ENCODE results near the gene PXYLP1.

The PXYLP1 gene

DNA sequence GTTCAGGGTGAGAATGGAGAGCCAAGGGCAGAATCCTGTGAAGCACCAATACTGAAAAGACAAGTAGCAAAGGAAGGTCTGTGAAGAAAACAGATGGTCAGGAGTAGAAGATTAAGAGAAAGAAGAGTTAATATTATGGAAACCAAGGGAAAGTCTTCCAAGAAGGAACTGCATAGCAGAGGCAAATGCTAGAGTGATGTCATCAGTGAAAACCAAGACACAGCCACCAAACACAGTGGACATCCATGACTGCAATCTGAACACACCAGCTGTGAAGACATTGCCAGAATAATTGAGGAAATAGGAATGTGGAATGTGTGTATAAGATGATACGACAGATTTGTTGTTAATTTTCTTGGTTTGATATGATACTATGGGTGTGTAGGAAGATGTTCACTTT lies 109.9 kb downstream of the PXYLP1 start:
- H3K27me3 ChIP-seq (ENCODE audit: control insufficient read depth in 1 of 2, insufficient read depth in 1 of 2, low read length in 2 of 2): no peaks in the 10 kb centered on the region
- DNase-seq: no peak
- H3K4me1 ChIP-seq (ENCODE audit: control insufficient read depth, insufficient read depth, low read depth, low read length): no peaks in the 10 kb centered on the region

DNA sequence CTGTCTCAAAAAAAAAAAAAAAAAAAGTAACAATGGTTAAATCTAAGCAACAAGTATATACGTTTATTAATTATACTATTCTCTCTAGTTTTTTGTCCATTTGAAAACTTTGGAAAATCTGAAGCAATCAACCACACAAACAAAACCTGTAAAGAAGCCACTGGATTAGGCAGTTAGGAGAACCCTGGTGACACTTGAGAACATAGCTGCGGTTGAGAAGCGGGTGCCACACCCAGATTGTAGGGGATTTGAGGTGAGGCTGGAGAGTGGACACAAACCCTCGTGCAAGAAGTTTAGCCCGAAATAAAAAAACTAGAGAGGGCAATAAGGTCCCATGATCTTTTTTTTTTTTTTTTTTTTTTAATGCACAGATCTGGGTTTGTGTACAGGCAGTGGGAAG lies 110.8 kb downstream of the PXYLP1 start:
- Histone ChIP-seq H3K14ac (ENCODE audit: low read length in 2 of 2) (no peak overlapping the region), H2BK15ac (ENCODE audit: low read depth, poor library complexity, severe bottlenecking) (no peak overlapping the region), H2BK12ac (ENCODE audit: low read length in 2 of 2) (no peak overlapping the region), H3K9ac (ENCODE audit: low read length) (no peak overlapping the region), H3K27me3 (ENCODE audit: control insufficient read depth in 1 of 2, insufficient read depth in 1 of 2, low read length in 2 of 2) (no peaks in the 10 kb centered on the region), H3K79me1 (replicated peaks; ENCODE audit: low read length, poor library complexity, severe bottlenecking) (no peaks in the 10 kb centered on the region), H3K27ac (ENCODE audit: low read length, poor library complexity, severe bottlenecking) (no peak overlapping the region), H3K4me3 (ENCODE audit: insufficient read depth in 1 of 2, low read depth in 1 of 2, low read length in 2 of 2) (no peak overlapping the region), H3K18ac (ENCODE audit: low read depth in 1 of 2, low read length in 2 of 2) (no peak overlapping the region), H3K4ac (ENCODE audit: low read depth in 1 of 2, low read length in 2 of 2) (no peak overlapping the region), H2AFZ (ENCODE audit: low read depth, low read length) (no peak overlapping the region), H3K4me1 (ENCODE audit: control insufficient read depth, insufficient read depth, low read depth, low read length) (no peaks in the 10 kb centered on the region), H2BK5ac (ENCODE audit: low read depth, low read length, poor library complexity, severe bottlenecking) (no peak overlapping the region), H3K23ac (ENCODE audit: low read length in 2 of 2) (no peak overlapping the region), H4K91ac (ENCODE audit: low read length) (no peak overlapping the region), H3K9me3 (ENCODE audit: control insufficient read depth, low read length) (no peaks in the 10 kb centered on the region), H2AK5ac (ENCODE audit: low read length, severe bottlenecking) (no peak overlapping the region), H3K4me2 (ENCODE audit: low read length, poor library complexity, severe bottlenecking) (no peak overlapping the region), H4K8ac (ENCODE audit: low read length) (no peak overlapping the region), H2BK120ac (ENCODE audit: low read depth, low read length) (no peak overlapping the region), H3K36me3 (ENCODE audit: control insufficient read depth in 1 of 2, insufficient read depth in 2 of 2, low read depth in 1 of 2, low read length in 2 of 2) (no peaks in the 10 kb centered on the region)
- DNase-seq: no peak
- 81% methylated on average over 4 of the region's 5 CpGs for WGBS

More for the DNA sequence above, 109.9 kb downstream of the PXYLP1 start:
- 100% methylated on average over 1 of the region's 1 CpG for WGBS
- no peak overlapping the region for H2BK120ac ChIP-seq (ENCODE audit: low read depth, low read length)
- H3K4me2 ChIP-seq (ENCODE audit: low read length, poor library complexity, severe bottlenecking): no peak overlapping the region
- no peaks in the 10 kb centered on the region for H3K9me3 ChIP-seq (ENCODE audit: control insufficient read depth, low read length)
- no peaks in the 10 kb centered on the region for H3K36me3 ChIP-seq (ENCODE audit: control insufficient read depth in 1 of 2, insufficient read depth in 2 of 2, low read depth in 1 of 2, low read length in 2 of 2)
- H3K18ac ChIP-seq (ENCODE audit: low read depth in 1 of 2, low read length in 2 of 2): no peak overlapping the region
- H3K23ac ChIP-seq (ENCODE audit: low read length in 2 of 2): no peak overlapping the region
- peak overlapping the region in 1 of 2 experiments; percentile 50 for H3K4ac ChIP-seq (ENCODE audit: low read depth in 1 of 2, low read length in 2 of 2)
- H3K4me3 ChIP-seq (ENCODE audit: insufficient read depth in 1 of 2, low read depth in 1 of 2, low read length in 2 of 2): no peak overlapping the region
- H3K14ac ChIP-seq (ENCODE audit: low read length in 2 of 2): no peak overlapping the region
- H4K91ac ChIP-seq (ENCODE audit: low read length): no peak overlapping the region
- H3K27ac ChIP-seq (ENCODE audit: low read length, poor library complexity, severe bottlenecking): no peak overlapping the region
- no peak overlapping the region for H2AFZ ChIP-seq (ENCODE audit: low read depth, low read length)
- peak overlapping the region in 1 of 2 experiments; percentile 30 for H2BK12ac ChIP-seq (ENCODE audit: low read length in 2 of 2)
- H2BK5ac ChIP-seq (ENCODE audit: low read depth, low read length, poor library complexity, severe bottlenecking): no peak overlapping the region
- H3K79me1 ChIP-seq (replicated peaks; ENCODE audit: low read length, poor library complexity, severe bottlenecking): no peaks in the 10 kb centered on the region
- no peak overlapping the region for H2BK15ac ChIP-seq (ENCODE audit: low read depth, poor library complexity, severe bottlenecking)
- no peak overlapping the region for H4K8ac ChIP-seq (ENCODE audit: low read length)
- no peak overlapping the region for H2AK5ac ChIP-seq (ENCODE audit: low read length, severe bottlenecking)
- H3K9ac ChIP-seq (ENCODE audit: low read length): no peak overlapping the region

DNA sequence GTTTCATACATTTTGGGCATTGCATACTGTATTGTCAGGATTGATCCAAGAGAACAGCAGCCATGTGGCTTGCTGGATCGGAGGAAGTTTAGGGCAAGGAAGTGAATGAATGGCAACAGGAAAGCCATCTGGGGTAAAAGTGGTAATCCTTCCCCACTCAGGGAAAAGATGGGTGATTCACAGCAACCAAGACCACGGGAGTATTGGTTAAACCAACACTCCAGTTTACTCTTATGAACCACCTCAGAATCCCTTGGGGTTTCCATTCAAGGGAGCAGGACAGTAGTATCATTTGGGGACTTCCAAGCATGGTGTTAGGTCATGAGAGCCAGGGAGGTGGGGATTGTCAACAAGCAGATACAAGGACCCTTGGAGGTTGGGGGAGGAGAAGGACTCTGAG lies 111.5 kb downstream of the PXYLP1 start:
- H3K4me1 ChIP-seq (ENCODE audit: control insufficient read depth, insufficient read depth, low read depth, low read length): no peaks in the 10 kb centered on the region
- H3K79me1 ChIP-seq (replicated peaks; ENCODE audit: low read length, poor library complexity, severe bottlenecking): no peaks in the 10 kb centered on the region
- no peak for DNase-seq
- no peaks in the 10 kb centered on the region for H3K27me3 ChIP-seq (ENCODE audit: control insufficient read depth in 1 of 2, insufficient read depth in 1 of 2, low read length in 2 of 2)
- H2BK12ac ChIP-seq (ENCODE audit: low read length in 2 of 2): no peak overlapping the region
- no peaks in the 10 kb centered on the region for H3K9me3 ChIP-seq (ENCODE audit: control insufficient read depth, low read length)
- WGBS: 100% methylated on average over 2 of the region's 2 CpGs
- H2BK120ac ChIP-seq (ENCODE audit: low read depth, low read length): no peak overlapping the region
- H3K4me3 ChIP-seq (ENCODE audit: insufficient read depth in 1 of 2, low read depth in 1 of 2, low read length in 2 of 2): no peak overlapping the region
- H2AFZ ChIP-seq (ENCODE audit: low read depth, low read length): no peak overlapping the region
- no peak overlapping the region for H3K18ac ChIP-seq (ENCODE audit: low read depth in 1 of 2, low read length in 2 of 2)
- H3K36me3 ChIP-seq (ENCODE audit: control insufficient read depth in 1 of 2, insufficient read depth in 2 of 2, low read depth in 1 of 2, low read length in 2 of 2): no peaks in the 10 kb centered on the region
- H4K8ac ChIP-seq (ENCODE audit: low read length): no peak overlapping the region
- H3K27ac ChIP-seq (ENCODE audit: low read length, poor library complexity, severe bottlenecking): no peak overlapping the region
- H3K9ac ChIP-seq (ENCODE audit: low read length): no peak overlapping the region
- no peak overlapping the region for H2BK5ac ChIP-seq (ENCODE audit: low read depth, low read length, poor library complexity, severe bottlenecking)
- H2BK15ac ChIP-seq (ENCODE audit: low read depth, poor library complexity, severe bottlenecking): no peak overlapping the region
- H3K14ac ChIP-seq (ENCODE audit: low read length in 2 of 2): no peak overlapping the region
- no peak overlapping the region for H2AK5ac ChIP-seq (ENCODE audit: low read length, severe bottlenecking)
- H3K23ac ChIP-seq (ENCODE audit: low read length in 2 of 2): no peak overlapping the region
- H3K4ac ChIP-seq (ENCODE audit: low read depth in 1 of 2, low read length in 2 of 2): no peak overlapping the region
- H4K91ac ChIP-seq (ENCODE audit: low read length): no peak overlapping the region
- H3K4me2 ChIP-seq (ENCODE audit: low read length, poor library complexity, severe bottlenecking): no peak overlapping the region

DNA sequence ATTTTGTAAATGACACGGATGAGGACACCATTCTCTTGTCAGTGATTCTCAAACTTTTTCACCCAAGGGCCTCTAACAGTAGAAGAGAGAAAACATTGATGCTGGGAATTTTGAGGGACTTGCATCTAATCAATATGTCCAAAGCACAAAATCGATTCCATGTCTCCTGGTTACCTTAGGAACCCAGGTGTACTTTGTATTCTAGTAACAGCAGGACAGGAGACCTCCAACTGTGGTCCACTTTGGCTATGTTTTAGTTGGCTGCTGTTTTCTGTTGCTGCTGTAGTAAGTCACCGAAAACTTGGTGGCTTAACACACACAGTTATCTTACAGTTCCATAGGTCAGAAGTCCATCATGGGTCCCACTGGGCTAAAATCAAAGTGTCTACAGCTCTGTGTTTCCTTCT lies 112.2 kb downstream of the PXYLP1 start:
- no peak overlapping the region for H2BK15ac ChIP-seq (ENCODE audit: low read depth, poor library complexity, severe bottlenecking)
- H2AK5ac ChIP-seq (ENCODE audit: low read length, severe bottlenecking): no peak overlapping the region
- no peak overlapping the region for H4K8ac ChIP-seq (ENCODE audit: low read length)
- no peak overlapping the region for H3K9ac ChIP-seq (ENCODE audit: low read length)
- H3K4me3 ChIP-seq (ENCODE audit: insufficient read depth in 1 of 2, low read depth in 1 of 2, low read length in 2 of 2): no peak overlapping the region
- no peak overlapping the region for H4K91ac ChIP-seq (ENCODE audit: low read length)
- H3K27ac ChIP-seq (ENCODE audit: low read length, poor library complexity, severe bottlenecking): no peak overlapping the region
- H3K18ac ChIP-seq (ENCODE audit: low read depth in 1 of 2, low read length in 2 of 2): no peak overlapping the region
- H2AFZ ChIP-seq (ENCODE audit: low read depth, low read length): no peak overlapping the region
- H3K23ac ChIP-seq (ENCODE audit: low read length in 2 of 2): no peak overlapping the region
- no peak overlapping the region for H3K4me2 ChIP-seq (ENCODE audit: low read length, poor library complexity, severe bottlenecking)
- 94% methylated on average over 2 of the region's 3 CpGs for WGBS
- H3K4ac ChIP-seq (ENCODE audit: low read depth in 1 of 2, low read length in 2 of 2): no peak overlapping the region
- no peak overlapping the region for H2BK120ac ChIP-seq (ENCODE audit: low read depth, low read length)
- H3K36me3 ChIP-seq (ENCODE audit: control insufficient read depth in 1 of 2, insufficient read depth in 2 of 2, low read depth in 1 of 2, low read length in 2 of 2): no peaks in the 10 kb centered on the region
- H3K14ac ChIP-seq (ENCODE audit: low read length in 2 of 2): no peak overlapping the region
- H3K79me1 ChIP-seq (replicated peaks; ENCODE audit: low read length, poor library complexity, severe bottlenecking): no peaks in the 10 kb centered on the region
- H3K9me3 ChIP-seq (ENCODE audit: control insufficient read depth, low read length): no peaks in the 10 kb centered on the region
- H2BK5ac ChIP-seq (ENCODE audit: low read depth, low read length, poor library complexity, severe bottlenecking): no peak overlapping the region
- no peaks in the 10 kb centered on the region for H3K27me3 ChIP-seq (ENCODE audit: control insufficient read depth in 1 of 2, insufficient read depth in 1 of 2, low read length in 2 of 2)
- H2BK12ac ChIP-seq (ENCODE audit: low read length in 2 of 2): no peak overlapping the region
- H3K4me1 ChIP-seq (ENCODE audit: control insufficient read depth, insufficient read depth, low read depth, low read length): no peaks in the 10 kb centered on the region
- DNase-seq: no peak
